Left ventricle myocardium inferior (tissue), 1 donor: Measurements from ENCODE around the gene PRR5L. TPM values are rescaled to one million over a fixed set of nuclear protein-coding genes. Genes with fewer than 3 reads are reported as not detected.

ENCODE experiments used
- DNase-seq: peaks from one replicate; pipeline ENCODE4 v3.0.0-alpha.2; 2020
- H3K27ac ChIP-seq: fragments of 200-600 bp; replicated peaks from 2 replicates; pipeline ENCODE4 v1.8.0; 2021
- H3K27me3 ChIP-seq: fragments of 200-600 bp; 2 replicates; pipeline ENCODE4 v1.8.0; 2021; ENCODE audit warnings: low read depth
- H3K36me3 ChIP-seq: fragments of 200-600 bp; 2 replicates; pipeline ENCODE4 v1.8.0; 2021
- H3K4me1 ChIP-seq: fragments of 200-600 bp; 2 replicates; pipeline ENCODE4 v1.8.0; 2021
- H3K4me3 ChIP-seq: fragments of 200-600 bp; 2 replicates; pipeline ENCODE4 v1.8.0; 2021; ENCODE audit warnings: mild to moderate bottlenecking, moderate library complexity
- H3K9me3 ChIP-seq: fragments of 200-600 bp; replicated peaks from 2 replicates; pipeline ENCODE4 v1.8.0; 2021
- intact Hi-C: fragments of 100-400 bp; cut with micrococcal nuclease; formaldehyde crosslinking; loops from one replicate; pipeline ENCODE4 v1.11.0; 2022
- total RNA-seq: library from RNA; stranded (reverse); fragmentation: NEBNext Ultra II Directional; extraction: Animal tissue kit (Norgen Biotek cat#: 25700); gene quantifications from one replicate; pipeline ENCODE4 v1.2.1, GENCODE V29; 2021
- TF ChIP-seq, protein P1 (sequence below): fragments of 200-600 bp; IDR thresholded peaks from 2 replicates; pipeline ENCODE4 v1.8.0; 2021; ENCODE audit warnings: antibody characterized with exemption, mild to moderate bottlenecking, borderline replicate concordance
- donor health status: DM: no; HTN: yes; CAD: no; lungs with severe emphysema.

PRR5L gene
- total RNA-seq, 1 donor from 2014 or later = 1.3 TPM

DNA sequence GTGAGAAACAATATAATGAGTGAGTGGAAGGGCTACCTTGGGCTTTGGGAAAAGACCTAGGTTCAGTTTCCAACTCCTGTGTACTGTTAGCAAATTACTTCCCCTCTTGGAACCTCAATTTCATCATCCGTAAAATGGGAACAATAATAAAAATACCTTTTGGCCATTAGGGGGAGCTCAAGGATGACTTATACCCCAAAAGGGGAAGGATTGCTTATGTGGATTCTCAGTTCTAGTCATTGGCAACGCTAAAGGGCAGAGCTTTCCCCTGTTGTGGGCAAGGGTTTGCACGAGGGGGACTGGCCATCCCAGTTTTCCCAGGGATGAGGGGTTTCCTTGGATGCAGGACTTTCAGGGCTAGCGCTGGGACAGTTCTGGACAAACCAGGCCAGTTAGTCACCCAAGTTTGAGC, 3.8 kb upstream of the PRR5L start:
- H3K4me1 ChIP-seq = peaks cover 23% of the 10 kb centered on the region
- H3K27me3 ChIP-seq = no peaks in the 10 kb centered on the region
- TF ChIP-seq, protein P1, sequence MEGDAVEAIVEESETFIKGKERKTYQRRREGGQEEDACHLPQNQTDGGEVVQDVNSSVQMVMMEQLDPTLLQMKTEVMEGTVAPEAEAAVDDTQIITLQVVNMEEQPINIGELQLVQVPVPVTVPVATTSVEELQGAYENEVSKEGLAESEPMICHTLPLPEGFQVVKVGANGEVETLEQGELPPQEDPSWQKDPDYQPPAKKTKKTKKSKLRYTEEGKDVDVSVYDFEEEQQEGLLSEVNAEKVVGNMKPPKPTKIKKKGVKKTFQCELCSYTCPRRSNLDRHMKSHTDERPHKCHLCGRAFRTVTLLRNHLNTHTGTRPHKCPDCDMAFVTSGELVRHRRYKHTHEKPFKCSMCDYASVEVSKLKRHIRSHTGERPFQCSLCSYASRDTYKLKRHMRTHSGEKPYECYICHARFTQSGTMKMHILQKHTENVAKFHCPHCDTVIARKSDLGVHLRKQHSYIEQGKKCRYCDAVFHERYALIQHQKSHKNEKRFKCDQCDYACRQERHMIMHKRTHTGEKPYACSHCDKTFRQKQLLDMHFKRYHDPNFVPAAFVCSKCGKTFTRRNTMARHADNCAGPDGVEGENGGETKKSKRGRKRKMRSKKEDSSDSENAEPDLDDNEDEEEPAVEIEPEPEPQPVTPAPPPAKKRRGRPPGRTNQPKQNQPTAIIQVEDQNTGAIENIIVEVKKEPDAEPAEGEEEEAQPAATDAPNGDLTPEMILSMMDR = peak; percentile 50
- DNase-seq = no peak
- intact Hi-C loops = loop anchor here (10.0 kb wide), 1 partner anchor 182 kb away; no protein-coding TSS in a partner anchor
- no peak overlapping the region for H3K4me3 ChIP-seq
- no peaks in the 10 kb centered on the region for H3K9me3 ChIP-seq
- H3K36me3 ChIP-seq = no peaks in the 10 kb centered on the region
- H3K27ac ChIP-seq = no peak overlapping the region

DNA sequence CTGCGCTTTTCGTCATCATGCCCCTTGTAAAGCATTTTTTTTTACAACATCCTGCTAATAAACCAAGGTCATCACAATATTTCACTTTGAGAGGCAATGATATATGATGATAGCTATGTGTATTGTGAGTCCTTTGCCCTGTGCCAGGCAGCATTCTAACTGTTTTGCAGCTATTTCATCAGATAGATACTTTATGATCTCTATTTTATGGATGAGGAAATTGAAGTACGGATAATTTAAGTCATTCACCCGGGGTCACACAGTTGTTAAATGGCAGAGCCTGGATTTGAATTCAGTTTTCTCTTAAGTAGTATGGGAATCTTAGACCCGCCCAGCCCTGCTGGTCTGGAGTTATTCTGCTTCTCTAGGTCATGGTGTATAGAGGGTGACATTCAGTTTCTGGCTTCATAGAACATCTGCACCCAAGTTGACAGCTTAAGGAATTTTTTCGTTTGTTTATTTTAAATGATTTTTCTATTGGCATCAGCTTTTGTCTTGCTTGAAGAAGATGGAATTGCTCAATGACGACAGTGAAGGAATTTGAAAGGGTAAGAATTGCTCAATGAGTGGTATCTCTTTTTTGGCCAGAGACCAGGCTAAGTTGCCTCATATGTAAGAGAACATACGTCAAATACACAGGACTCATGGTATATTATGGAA, 926 bp downstream of the PRR5L start:
- intact Hi-C loops = loop anchor here (10.0 kb wide), 1 partner anchor 178 kb away; no protein-coding TSS in a partner anchor
- Histone ChIP-seq H3K27ac (no peak overlapping the region), H3K4me3 (no peak overlapping the region), H3K27me3 (no peaks in the 10 kb centered on the region), H3K36me3 (no peaks in the 10 kb centered on the region), H3K9me3 (no peaks in the 10 kb centered on the region), H3K4me1 (peaks cover 9% of the 10 kb centered on the region)
- TF ChIP-seq, protein P1 = no peak
- no peak for DNase-seq

DNA sequence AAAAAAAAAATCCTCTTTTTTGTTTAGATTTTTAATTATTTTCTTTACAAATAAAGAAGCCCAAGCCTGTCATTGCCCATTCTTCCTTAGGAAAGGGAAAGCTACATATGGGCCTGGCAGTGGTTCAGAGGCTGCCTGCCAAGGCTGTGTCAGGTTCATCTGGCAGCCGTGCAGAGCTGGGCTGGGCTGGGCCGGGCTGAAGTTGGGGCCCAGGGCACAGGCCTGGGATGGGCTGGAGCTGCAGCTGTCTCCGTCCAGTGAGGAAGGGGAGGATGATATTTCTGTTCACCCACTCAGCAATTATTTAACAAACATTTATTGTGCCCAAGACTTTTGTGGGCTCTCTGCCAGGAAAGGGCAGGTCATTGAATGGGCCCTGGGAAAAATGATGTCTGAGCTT, 4.6 kb downstream of the PRR5L start:
- TF ChIP-seq, protein P1 = no peak
- DNase-seq = peak; percentile 72
- intact Hi-C loops = no loop called here
- H3K27me3 ChIP-seq = no peaks in the 10 kb centered on the region
- no peak overlapping the region for H3K27ac ChIP-seq
- no peak overlapping the region for H3K4me3 ChIP-seq
- H3K4me1 ChIP-seq = peaks cover 9% of the 10 kb centered on the region
- H3K36me3 ChIP-seq = no peaks in the 10 kb centered on the region
- H3K9me3 ChIP-seq = no peaks in the 10 kb centered on the region

DNA sequence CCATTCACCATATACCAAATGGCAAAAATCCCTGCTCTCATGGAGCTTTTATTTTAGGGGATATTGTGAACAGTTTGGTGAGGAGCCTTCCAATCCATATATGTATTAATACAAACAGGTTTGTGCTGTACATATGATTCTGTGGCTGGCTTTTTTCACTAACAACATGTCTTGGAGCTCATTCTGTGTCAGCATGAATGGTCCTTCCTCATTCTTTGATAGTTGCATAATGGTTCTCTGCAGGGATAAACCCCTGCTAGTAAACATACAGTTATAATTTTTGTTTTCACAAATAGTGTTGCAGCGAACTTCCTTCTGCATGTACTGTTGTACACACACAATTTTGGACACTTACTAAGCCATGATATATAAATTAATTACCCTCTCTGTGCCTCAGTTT, 8.3 kb downstream of the PRR5L start:
- Histone ChIP-seq H3K9me3 (no peaks in the 10 kb centered on the region), H3K36me3 (no peaks in the 10 kb centered on the region)
- DNase-seq = no peak

DNA sequence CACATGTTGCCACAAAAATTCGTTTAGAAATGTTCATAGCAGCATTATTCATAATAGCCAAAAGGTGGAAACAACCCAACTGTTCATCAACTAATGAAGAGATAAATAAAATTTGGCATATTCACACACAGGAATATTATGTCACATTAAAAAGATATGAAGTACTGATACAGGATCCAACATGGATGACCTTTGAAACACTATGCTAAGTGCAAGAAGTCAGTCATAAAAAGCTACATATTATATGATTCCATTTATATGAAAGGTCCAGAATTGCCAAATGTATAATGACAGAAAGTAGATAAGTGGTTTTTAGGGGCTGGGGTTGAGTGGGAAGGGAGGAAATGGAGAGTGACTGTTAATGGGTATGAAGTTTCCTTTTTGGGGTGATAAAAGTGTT, 9.0 kb downstream of the PRR5L start:
- Histone ChIP-seq H3K9me3 (no peaks in the 10 kb centered on the region), H3K27me3 (no peaks in the 10 kb centered on the region), H3K4me1 (peaks cover 9% of the 10 kb centered on the region), H3K36me3 (no peaks in the 10 kb centered on the region), H3K27ac (no peak overlapping the region), H3K4me3 (no peak overlapping the region)
- DNase-seq = no peak
- intact Hi-C loops = no loop called here
- TF ChIP-seq, protein P1 = no peak

More for the DNA sequence above, 8.3 kb downstream of the PRR5L start:
- no peak overlapping the region for H3K4me3 ChIP-seq
- TF ChIP-seq, protein P1 = no peak
- H3K27ac ChIP-seq = no peak overlapping the region
- peaks cover 9% of the 10 kb centered on the region for H3K4me1 ChIP-seq
- intact Hi-C loops = no loop called here
- no peaks in the 10 kb centered on the region for H3K27me3 ChIP-seq
